Fibroblast of lung (primary cell): ENCODE results near the gene LPCAT3.

ENCODE experiments used
- CTCF ChIP-seq, 2 donors: IDR thresholded peaks in 1 of 2; conservative IDR thresholded peaks in 1 of 2; 1 replicate in 1 of 2; 2 replicates in 1 of 2; pipeline ENCODE4 v1.5.1; 2011 to 2012; ENCODE audit warnings: low read length in 2 of 2, control low read depth in 1 of 2, inconsistent platforms in 1 of 2, low read depth in 1 of 2, mild to moderate bottlenecking in 1 of 2
- EZH2 ChIP-seq: IDR thresholded peaks from 2 replicates; pipeline ENCODE4 v1.5.1; 2012; ENCODE audit warnings: low read length, control low read depth, mild to moderate bottlenecking; ENCODE audit errors: missing control alignments

GRCh38 chr12:6945613-6946012 is 72.7 kb downstream of the LPCAT3 start:
- TF ChIP-seq CTCF (conservative IDR thresholded peaks at IDR 0.05 in 1 of 2, IDR thresholded peaks at IDR 0.05 in 1 of 2; ENCODE audit: low read depth in 1 of 2, low read length in 2 of 2) = no peak
- no peak for TF ChIP-seq EZH2
